ENCODE data around the gene POLR3K.

POLR3K gene

GRCh38 chr16:89391-90302, 36.2 kb upstream of the POLR3K start:
- H3K27me3 ChIP-seq (replicated peaks; ENCODE audit: control insufficient read depth, insufficient read depth, low read length, poor library complexity, severe bottlenecking): no peaks in the 10 kb centered on the region
- H3K36me3 ChIP-seq (ENCODE audit: control insufficient read depth, insufficient read depth, low read length): peaks cover 23% of the 10 kb centered on the region
- DNase-seq: no peak
- H3K27ac ChIP-seq (ENCODE audit: insufficient read depth, low read length, poor library complexity, severe bottlenecking): no peak overlapping the region
- H3K4me1 ChIP-seq (ENCODE audit: control insufficient read depth, insufficient read depth, low read length, poor library complexity, severe bottlenecking): peaks cover 6% of the 10 kb centered on the region
- no peak overlapping the region for H3K4me3 ChIP-seq (ENCODE audit: insufficient read depth, low read depth, low read length, poor library complexity, severe bottlenecking)
- H3K9me3 ChIP-seq (ENCODE audit: control insufficient read depth, low read length): no peaks in the 10 kb centered on the region

DNA sequence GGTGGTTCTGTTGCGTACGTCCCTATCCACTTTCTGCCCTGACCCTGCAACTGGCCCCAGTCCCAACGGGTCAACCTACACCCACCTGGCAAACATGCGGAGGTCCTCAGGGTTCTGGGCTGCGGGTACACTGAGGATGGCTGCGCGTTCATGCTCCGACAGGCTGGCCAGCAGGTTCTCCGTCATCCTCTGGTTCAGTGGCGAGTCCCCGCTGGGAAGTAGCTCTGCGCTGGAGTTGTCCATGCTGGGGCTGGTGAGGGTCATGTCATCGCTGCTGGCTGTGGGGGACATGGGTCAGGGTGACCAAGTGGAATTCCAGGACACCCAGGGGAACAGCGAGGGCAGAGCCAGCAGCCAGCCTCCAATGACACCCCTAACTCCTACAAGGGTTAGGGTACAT, 35.2 kb upstream of the POLR3K start:
- Histone ChIP-seq H3K4me1 (ENCODE audit: control insufficient read depth, insufficient read depth, low read length, poor library complexity, severe bottlenecking) (peaks cover 14% of the 10 kb centered on the region), H3K36me3 (ENCODE audit: control insufficient read depth, insufficient read depth, low read length) (peaks cover 23% of the 10 kb centered on the region), H3K27ac (ENCODE audit: insufficient read depth, low read length, poor library complexity, severe bottlenecking) (no peak overlapping the region), H3K9me3 (ENCODE audit: control insufficient read depth, low read length) (no peaks in the 10 kb centered on the region), H3K4me3 (ENCODE audit: insufficient read depth, low read depth, low read length, poor library complexity, severe bottlenecking) (no peak overlapping the region), H3K27me3 (replicated peaks; ENCODE audit: control insufficient read depth, insufficient read depth, low read length, poor library complexity, severe bottlenecking) (no peaks in the 10 kb centered on the region)
- DNase-seq: no peak

- Histone ChIP-seq H3K27ac (ENCODE audit: insufficient read depth, low read length, poor library complexity, severe bottlenecking) (no peak overlapping the region), H3K4me1 (ENCODE audit: control insufficient read depth, insufficient read depth, low read length, poor library complexity, severe bottlenecking) (peaks cover 14% of the 10 kb centered on the region), H3K27me3 (replicated peaks; ENCODE audit: control insufficient read depth, insufficient read depth, low read length, poor library complexity, severe bottlenecking) (no peaks in the 10 kb centered on the region), H3K4me3 (ENCODE audit: insufficient read depth, low read depth, low read length, poor library complexity, severe bottlenecking) (no peak overlapping the region), H3K36me3 (ENCODE audit: control insufficient read depth, insufficient read depth, low read length) (peaks cover 23% of the 10 kb centered on the region), H3K9me3 (ENCODE audit: control insufficient read depth, low read length) (no peaks in the 10 kb centered on the region)
- no peak for DNase-seq
Measured at GRCh38 chr16:86483-86952, 33.1 kb upstream of the POLR3K start.

DNA sequence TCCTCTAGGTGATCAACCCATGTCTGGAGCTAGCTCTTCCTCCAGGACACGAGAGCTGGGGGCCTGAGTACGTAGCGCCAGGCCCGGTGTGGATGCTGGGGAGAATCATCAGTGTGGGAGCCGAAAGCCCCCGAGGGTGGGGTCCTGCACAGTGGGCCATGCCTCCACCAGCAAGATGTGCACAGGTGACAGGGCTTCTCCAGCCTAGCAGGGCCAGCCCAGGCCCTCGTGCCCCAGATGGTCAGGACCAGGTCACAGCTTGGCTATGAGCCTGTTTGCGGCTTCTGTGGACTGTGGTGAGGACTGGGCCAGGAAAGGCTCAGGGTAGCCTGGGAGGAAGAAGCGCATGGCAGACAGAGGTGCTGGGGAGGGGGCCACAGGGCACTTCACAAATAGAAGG, 32.5 kb upstream of the POLR3K start:
- Histone ChIP-seq H3K9me3 (ENCODE audit: control insufficient read depth, low read length) (no peaks in the 10 kb centered on the region), H3K4me3 (ENCODE audit: insufficient read depth, low read depth, low read length, poor library complexity, severe bottlenecking) (no peak overlapping the region), H3K27me3 (replicated peaks; ENCODE audit: control insufficient read depth, insufficient read depth, low read length, poor library complexity, severe bottlenecking) (no peaks in the 10 kb centered on the region), H3K4me1 (ENCODE audit: control insufficient read depth, insufficient read depth, low read length, poor library complexity, severe bottlenecking) (peaks cover 14% of the 10 kb centered on the region), H3K36me3 (ENCODE audit: control insufficient read depth, insufficient read depth, low read length) (peaks cover 23% of the 10 kb centered on the region), H3K27ac (ENCODE audit: insufficient read depth, low read length, poor library complexity, severe bottlenecking) (no peak overlapping the region)
- DNase-seq: no peak

DNA sequence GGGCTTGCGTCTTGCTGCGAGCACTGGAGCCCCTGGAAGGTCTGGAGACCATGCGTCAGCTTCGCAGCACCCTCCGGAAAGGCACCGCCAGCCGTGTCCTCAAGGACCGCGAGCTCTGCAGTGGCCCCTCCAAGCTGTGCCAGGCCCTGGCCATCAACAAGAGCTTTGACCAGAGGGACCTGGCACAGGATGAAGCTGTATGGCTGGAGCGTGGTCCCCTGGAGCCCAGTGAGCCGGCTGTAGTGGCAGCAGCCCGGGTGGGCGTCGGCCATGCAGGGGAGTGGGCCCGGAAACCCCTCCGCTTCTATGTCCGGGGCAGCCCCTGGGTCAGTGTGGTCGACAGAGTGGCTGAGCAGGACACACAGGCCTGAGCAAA, 32.0 kb upstream of the POLR3K start:
- Histone ChIP-seq H3K4me1 (ENCODE audit: control insufficient read depth, insufficient read depth, low read length, poor library complexity, severe bottlenecking) (peaks cover 14% of the 10 kb centered on the region), H3K36me3 (ENCODE audit: control insufficient read depth, insufficient read depth, low read length) (peaks cover 23% of the 10 kb centered on the region), H3K9me3 (ENCODE audit: control insufficient read depth, low read length) (no peaks in the 10 kb centered on the region), H3K27me3 (replicated peaks; ENCODE audit: control insufficient read depth, insufficient read depth, low read length, poor library complexity, severe bottlenecking) (no peaks in the 10 kb centered on the region), H3K27ac (ENCODE audit: insufficient read depth, low read length, poor library complexity, severe bottlenecking) (peak overlapping the region; percentile 7), H3K4me3 (ENCODE audit: insufficient read depth, low read depth, low read length, poor library complexity, severe bottlenecking) (no peak overlapping the region)
- DNase-seq: no peak

- H3K27ac ChIP-seq (ENCODE audit: insufficient read depth, low read length, poor library complexity, severe bottlenecking): peak overlapping the region; percentile 7
- H3K4me3 ChIP-seq (ENCODE audit: insufficient read depth, low read depth, low read length, poor library complexity, severe bottlenecking): no peak overlapping the region
- DNase-seq: no peak
- H3K27me3 ChIP-seq (replicated peaks; ENCODE audit: control insufficient read depth, insufficient read depth, low read length, poor library complexity, severe bottlenecking): no peaks in the 10 kb centered on the region
- peaks cover 14% of the 10 kb centered on the region for H3K4me1 ChIP-seq (ENCODE audit: control insufficient read depth, insufficient read depth, low read length, poor library complexity, severe bottlenecking)
- peaks cover 23% of the 10 kb centered on the region for H3K36me3 ChIP-seq (ENCODE audit: control insufficient read depth, insufficient read depth, low read length)
- H3K9me3 ChIP-seq (ENCODE audit: control insufficient read depth, low read length): no peaks in the 10 kb centered on the region
Measured at GRCh38 chr16:84718-85406, 31.5 kb upstream of the POLR3K start.

DNA sequence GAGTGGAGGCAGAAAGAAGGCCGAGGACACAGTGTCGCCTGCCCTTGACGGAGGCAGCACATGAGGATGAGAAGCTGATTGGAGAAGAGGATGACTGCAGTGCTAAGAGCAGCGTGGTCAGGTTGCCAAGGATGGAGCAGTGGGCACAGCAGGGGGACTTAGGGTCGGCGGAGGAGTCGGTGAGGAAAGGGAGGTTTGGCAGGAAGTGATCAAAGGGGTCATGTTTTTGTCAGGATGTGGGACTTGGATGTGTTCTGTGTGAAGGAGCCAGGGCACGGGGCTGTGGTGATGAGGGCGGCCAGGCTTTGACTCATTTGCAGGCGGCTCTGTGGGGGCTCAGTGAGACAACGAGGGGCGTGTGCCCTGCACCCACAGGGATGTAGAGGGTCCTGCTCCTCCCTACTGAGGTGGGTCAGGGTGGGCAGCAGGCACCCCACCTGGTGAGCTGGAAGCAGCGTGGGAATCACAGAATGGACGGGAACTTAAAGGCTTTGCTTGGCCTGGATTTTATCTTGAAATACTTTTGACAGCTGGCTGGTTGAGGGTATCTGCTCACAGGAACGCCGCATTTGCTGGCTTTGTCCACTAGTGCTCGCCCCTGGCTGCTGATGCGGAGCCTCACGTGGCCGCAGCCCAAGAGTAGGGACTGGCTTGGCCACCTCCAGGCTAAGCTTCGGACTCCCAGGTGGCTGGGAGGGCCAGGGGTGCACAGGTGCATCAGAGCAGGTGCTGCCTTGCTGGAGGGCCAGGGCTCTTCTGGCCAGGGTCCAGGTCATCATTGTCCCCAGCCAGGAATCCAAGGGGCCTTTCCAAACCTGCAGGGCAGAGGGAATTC, 30.6 kb upstream of the POLR3K start:
- H3K36me3 ChIP-seq (ENCODE audit: control insufficient read depth, insufficient read depth, low read length): peaks cover 19% of the 10 kb centered on the region
- H3K4me3 ChIP-seq (ENCODE audit: insufficient read depth, low read depth, low read length, poor library complexity, severe bottlenecking): no peak overlapping the region
- DNase-seq: no peak
- H3K9me3 ChIP-seq (ENCODE audit: control insufficient read depth, low read length): no peaks in the 10 kb centered on the region
- peaks cover 15% of the 10 kb centered on the region for H3K4me1 ChIP-seq (ENCODE audit: control insufficient read depth, insufficient read depth, low read length, poor library complexity, severe bottlenecking)
- H3K27ac ChIP-seq (ENCODE audit: insufficient read depth, low read length, poor library complexity, severe bottlenecking): no peak overlapping the region
- H3K27me3 ChIP-seq (replicated peaks; ENCODE audit: control insufficient read depth, insufficient read depth, low read length, poor library complexity, severe bottlenecking): no peaks in the 10 kb centered on the region

GRCh38 chr16:83060-83603, 29.7 kb upstream of the POLR3K start:
- Histone ChIP-seq H3K9me3 (ENCODE audit: control insufficient read depth, low read length) (no peaks in the 10 kb centered on the region), H3K36me3 (ENCODE audit: control insufficient read depth, insufficient read depth, low read length) (peaks cover 11% of the 10 kb centered on the region), H3K27ac (ENCODE audit: insufficient read depth, low read length, poor library complexity, severe bottlenecking) (no peak overlapping the region), H3K27me3 (replicated peaks; ENCODE audit: control insufficient read depth, insufficient read depth, low read length, poor library complexity, severe bottlenecking) (no peaks in the 10 kb centered on the region), H3K4me1 (ENCODE audit: control insufficient read depth, insufficient read depth, low read length, poor library complexity, severe bottlenecking) (peaks cover 22% of the 10 kb centered on the region), H3K4me3 (ENCODE audit: insufficient read depth, low read depth, low read length, poor library complexity, severe bottlenecking) (no peak overlapping the region)
- no peak for DNase-seq

GRCh38 chr16:79151-80054, 26.0 kb upstream of the POLR3K start:
- Histone ChIP-seq H3K27ac (ENCODE audit: insufficient read depth, low read length, poor library complexity, severe bottlenecking) (no peak overlapping the region), H3K4me3 (ENCODE audit: insufficient read depth, low read depth, low read length, poor library complexity, severe bottlenecking) (no peak overlapping the region), H3K36me3 (ENCODE audit: control insufficient read depth, insufficient read depth, low read length) (no peaks in the 10 kb centered on the region), H3K4me1 (ENCODE audit: control insufficient read depth, insufficient read depth, low read length, poor library complexity, severe bottlenecking) (peaks cover 29% of the 10 kb centered on the region), H3K9me3 (ENCODE audit: control insufficient read depth, low read length) (no peaks in the 10 kb centered on the region), H3K27me3 (replicated peaks; ENCODE audit: control insufficient read depth, insufficient read depth, low read length, poor library complexity, severe bottlenecking) (no peaks in the 10 kb centered on the region)
- no peak for DNase-seq
